Left cardiac atrium (tissue), 4 donors: ENCODE results near the gene CD200. TPM values are rescaled to one million over a fixed set of nuclear protein-coding genes. Genes with fewer than 3 reads are reported as not detected.

Experiments used
- ATAC-seq, 2 donors: fragments of 200-7000 bp; cut with Tn5 transposase; one replicate each; pipeline ENCODE4 v1.9.1; 2020; ENCODE audit warnings: mild to moderate bottlenecking in 2 of 2, moderate library complexity in 2 of 2
- DNase-seq: peaks from one replicate; pipeline ENCODE4 v3.0.0-alpha.2; 2020
- intact Hi-C, 2 donors: fragments of 100-400 bp; cut with DNase I; formaldehyde crosslinking; loops; one replicate each; pipeline versions ENCODE4 v1.14.1 to v1.15.1; 2022 to 2023
- long read RNA-seq: library from polyadenylated mRNA; unstranded; transcript quantifications from one replicate; pipeline ENCODE4 v2.0.0, GENCODE V29; 2021
- total RNA-seq, 2 donors: library from RNA; stranded (reverse); fragmentation: NEBNext Ultra II Directional; extraction: Animal tissue kit (Norgen Biotek cat#: 25700); gene quantifications; one replicate each; pipeline ENCODE4 v1.2.1, GENCODE V29; 2021
- donor health status: DM: no; HTN: yes; CAD: no.
- donor health status: DM: no; HTN: yes; CAD: no; lungs with severe emphysema.
- donor health status: DM: yes; HTN: yes; CAD: no.
- donor health status: Dilated cardiomyopathy.

CD200 gene, protein sequence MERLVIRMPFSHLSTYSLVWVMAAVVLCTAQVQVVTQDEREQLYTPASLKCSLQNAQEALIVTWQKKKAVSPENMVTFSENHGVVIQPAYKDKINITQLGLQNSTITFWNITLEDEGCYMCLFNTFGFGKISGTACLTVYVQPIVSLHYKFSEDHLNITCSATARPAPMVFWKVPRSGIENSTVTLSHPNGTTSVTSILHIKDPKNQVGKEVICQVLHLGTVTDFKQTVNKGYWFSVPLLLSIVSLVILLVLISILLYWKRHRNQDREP
- total RNA-seq, result 1 to 10 TPM; 5.8 to 6.7 TPM
- long read RNA-seq, partial matches to known transcripts, result 0 of 1 reads
- long read RNA-seq, other reads (novel, unspliced or antisense), result 0 of 1 reads

GRCh38 chr3:112333002-112333380 is at the start of gene CD200:
Gene CD200 (plus strand): TSS chr3:112333156. CDS start chr3:112333213, 57 bp downstream.
- peak; percentile 62 for DNase-seq
- intact Hi-C loops, result loop anchor here in 1 of 2 donors (10.0 kb wide), 1 partner anchor 172 kb away; no protein-coding TSS in a partner anchor

DNA sequence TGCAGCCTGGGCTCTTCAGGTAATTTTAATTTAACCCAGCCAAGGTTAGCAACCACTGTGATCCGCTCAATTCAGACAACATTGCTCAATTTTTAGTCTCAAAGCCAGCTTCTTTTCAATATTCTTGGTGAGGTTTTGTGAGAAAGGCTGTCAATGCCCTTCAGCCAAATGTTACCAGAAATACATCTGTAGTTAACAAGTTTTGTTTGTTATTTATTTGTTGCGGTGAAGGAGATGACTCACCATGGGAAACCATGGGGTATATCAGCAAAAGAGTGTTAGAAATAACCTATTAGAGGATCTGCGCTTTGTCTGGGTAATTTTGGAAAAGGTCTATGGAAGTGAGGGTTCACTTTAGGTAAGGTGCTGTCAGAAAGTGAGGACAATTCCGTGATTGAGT is 43.9 kb upstream of the CD200 start:
- DNase-seq, result no peak
- intact Hi-C loops, result no loop called here
- ATAC-seq, result no peak

More at GRCh38 chr3:112333002-112333380, at the start of gene CD200:
- ATAC-seq, result peak; percentile 84 to 85

DNA sequence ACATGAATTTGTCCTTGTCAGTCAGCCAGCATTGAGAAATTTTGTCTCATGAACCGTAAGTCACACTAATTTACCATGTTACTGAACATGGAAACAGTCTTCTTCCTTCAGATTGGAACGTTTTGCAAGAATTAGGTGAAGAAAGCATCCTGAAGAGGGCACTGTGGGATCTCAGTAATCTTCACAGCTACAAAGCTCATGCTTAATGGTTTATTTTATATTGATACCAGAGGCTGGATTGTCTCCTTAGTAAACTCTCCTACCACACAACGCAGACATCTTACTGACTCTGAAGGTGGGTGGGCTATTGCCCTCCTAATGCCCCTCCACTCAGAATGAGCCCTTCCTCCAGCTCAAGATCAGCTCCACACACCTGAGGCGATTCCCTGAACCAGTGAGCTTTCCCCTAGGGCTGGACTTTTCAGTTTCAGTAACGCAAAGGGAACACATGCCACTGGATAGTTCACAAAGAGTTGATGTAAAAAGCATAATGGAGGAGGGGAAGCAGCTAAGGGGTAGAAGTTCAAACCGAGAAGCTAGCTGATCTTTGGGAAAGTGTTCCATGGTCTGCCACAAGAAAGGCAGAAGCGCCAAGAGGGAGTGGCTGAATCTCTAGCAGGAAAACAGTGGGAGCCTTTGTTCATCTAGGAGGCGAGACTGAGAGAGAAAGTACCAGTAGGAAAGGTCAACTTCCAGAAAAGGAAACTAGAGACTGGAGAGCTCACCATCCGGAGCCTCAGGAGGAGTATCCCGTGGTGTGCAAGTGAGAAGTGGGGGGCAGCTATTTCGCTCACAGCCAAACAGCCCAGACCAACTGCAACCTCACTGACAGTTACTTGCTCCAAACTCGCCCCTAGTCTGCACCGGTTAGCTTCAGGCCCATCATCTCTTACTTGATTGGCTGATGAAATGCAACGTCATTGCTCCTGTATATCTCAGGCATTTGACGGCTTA is 39.3 kb upstream of the CD200 start, which contains the start of gene SLC9C1:
SLC9C1 (minus strand) TSS at position 849 of the 954 bp plus-strand sequence. CDS start 7,425 bp downstream, outside the sequence.
- intact Hi-C loops, result loop anchor here in 1 of 2 donors (2.0 to 10.0 kb wide), 2 partner anchors 169 to 227 kb away; no protein-coding TSS in a partner anchor
- ATAC-seq (peak; percentile 89 to 94), DNase-seq (peak; percentile 29)

GRCh38 chr3:112297714-112298113 is 35.2 kb upstream of the CD200 start:
- intact Hi-C loops, result loop anchor here in 1 of 2 donors (10.0 kb wide), 1 partner anchor 173 kb away; no protein-coding TSS in a partner anchor
- ATAC-seq, result no peak
- DNase-seq, result no peak

DNA sequence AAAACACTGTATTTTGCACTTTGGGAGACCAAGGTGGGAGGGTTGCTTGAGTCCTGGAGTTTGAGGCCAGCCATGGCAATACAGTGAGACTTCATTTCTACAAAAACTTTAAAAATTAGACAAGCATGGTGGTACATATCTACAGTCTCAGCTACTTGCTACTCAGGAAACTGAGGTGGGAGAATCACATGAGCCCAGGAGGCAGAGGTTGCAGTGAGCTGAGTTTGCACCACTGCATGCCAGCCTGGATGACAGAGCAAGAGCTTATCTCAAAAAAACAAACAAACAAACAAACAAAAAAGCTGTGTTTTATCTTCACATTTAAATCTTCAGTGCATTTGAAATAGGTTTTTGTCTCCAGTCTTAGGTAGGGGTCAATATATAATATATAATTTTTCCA is 34.2 kb upstream of the CD200 start:
- DNase-seq (no peak), ATAC-seq (no peak)
- intact Hi-C loops, result loop anchor here in 1 of 2 donors (10.0 kb wide), 1 partner anchor 174 kb away; no protein-coding TSS in a partner anchor

DNA sequence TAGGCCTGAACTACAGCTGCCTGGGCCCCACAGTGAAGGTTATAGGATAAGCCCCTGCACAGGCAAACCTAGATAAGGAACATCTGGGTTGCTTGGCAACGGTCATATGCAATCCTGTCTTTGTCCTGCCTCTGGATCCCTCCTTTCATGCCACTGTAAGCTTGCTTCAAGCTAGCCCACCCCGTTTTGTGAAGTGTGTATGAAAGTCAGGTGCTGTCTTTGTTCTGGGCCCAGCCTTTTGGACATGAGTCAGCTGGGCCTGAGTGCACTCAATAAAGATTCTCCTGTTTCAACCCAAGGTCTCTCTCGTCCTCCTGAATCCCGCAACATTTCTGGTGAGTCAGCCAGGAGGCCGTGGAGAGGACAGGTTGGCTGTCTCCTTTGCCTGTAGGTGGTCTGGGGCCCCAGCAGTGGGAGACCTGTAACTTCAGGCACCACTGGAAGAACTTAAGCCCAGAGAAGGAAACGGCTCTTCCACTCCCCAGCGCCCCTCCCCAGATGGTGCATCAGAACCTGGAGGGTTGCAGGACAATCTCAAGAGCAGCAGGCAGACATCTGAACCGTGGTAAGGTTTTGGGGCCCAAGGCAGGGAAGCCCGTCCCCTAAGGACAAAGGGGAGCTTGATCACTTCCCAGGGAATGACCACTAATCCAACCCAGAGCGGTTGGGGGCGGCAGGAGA is 30.7 kb upstream of the CD200 start:
- no peak for ATAC-seq
- intact Hi-C loops, result no loop called here
- DNase-seq, result no peak

- no peak for DNase-seq
- intact Hi-C loops, result no loop called here
- ATAC-seq, result peak; percentile 34 to 47
Measured at GRCh38 chr3:112302881-112303763, 29.8 kb upstream of the CD200 start.

DNA sequence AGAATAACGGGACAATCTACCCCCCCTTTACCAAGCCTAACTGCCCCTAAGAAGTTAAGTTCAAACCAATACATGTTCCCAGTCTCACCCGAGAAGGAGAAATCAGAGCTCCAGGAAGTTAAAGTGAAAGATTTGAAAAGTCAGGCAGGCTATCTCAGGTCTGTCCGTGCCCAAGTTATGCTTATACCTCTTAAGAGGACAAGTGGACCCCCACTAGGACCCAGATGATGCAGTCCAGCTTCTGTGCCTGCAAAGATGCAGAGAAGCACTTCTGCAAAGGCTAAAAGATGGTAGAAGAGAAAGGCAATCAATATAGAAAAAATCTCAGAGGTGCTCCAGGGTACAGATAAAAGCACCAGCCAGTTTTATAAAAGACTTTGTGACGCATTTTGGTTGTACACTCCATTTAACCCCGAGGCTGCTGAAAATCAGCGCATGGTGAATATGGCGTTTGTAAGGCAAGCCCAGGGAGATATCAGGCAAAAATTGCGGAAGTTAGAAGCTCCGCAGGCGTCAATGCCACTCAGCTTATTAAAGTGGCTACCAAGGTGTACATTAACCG is 29.1 kb upstream of the CD200 start:
- intact Hi-C loops, result no loop called here
- ATAC-seq (peak; percentile 54 to 62), DNase-seq (no peak)

- DNase-seq (no peak), ATAC-seq (peak in 1 of 2 donors; percentile 38)
Measured at GRCh38 chr3:112304611-112305010, 28.3 kb upstream of the CD200 start.

DNA sequence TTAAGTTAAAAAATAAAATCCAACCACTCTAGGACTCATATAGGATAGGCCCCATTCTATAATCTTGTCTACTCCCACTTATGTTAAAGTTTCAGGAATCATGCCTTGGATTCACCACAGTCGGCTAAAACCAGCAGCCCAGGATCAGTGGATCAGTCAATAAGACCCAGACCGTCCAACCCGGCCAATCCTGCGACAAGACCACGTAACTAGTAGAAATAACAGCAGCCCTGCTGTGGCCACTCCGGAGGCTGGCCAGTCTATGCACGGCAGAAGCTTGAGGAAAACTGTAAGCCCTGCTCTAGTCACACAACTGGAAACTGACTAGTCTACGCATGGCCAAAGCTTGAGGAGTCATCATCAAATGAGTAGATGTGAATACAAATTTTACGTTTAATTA is 26.1 kb upstream of the CD200 start:
- DNase-seq (no peak), ATAC-seq (no peak)
- intact Hi-C loops, result no loop called here

More at GRCh38 chr3:112304611-112305010, 28.3 kb upstream of the CD200 start:
- intact Hi-C loops, result no loop called here

DNA sequence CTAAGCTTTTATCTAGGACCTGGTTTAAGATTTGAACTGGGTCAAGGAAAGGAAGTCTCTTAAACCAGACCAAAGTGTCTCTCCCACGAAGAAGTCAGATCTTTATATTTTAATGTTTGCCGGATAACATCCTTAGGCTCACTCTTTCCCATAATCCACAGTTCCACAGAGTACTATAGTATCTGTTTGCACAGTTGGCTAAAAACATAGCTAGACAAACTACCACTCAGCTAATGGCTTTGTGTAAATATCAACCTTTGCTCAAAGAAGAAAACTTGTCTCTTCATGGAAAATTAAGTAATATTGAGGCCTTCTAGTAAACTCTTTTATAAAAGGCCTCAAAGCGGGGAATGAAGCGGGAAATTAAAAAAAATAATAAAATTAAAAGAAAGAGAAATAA is 25.4 kb upstream of the CD200 start:
- ATAC-seq, result no peak
- DNase-seq, result no peak
- intact Hi-C loops, result no loop called here

DNA sequence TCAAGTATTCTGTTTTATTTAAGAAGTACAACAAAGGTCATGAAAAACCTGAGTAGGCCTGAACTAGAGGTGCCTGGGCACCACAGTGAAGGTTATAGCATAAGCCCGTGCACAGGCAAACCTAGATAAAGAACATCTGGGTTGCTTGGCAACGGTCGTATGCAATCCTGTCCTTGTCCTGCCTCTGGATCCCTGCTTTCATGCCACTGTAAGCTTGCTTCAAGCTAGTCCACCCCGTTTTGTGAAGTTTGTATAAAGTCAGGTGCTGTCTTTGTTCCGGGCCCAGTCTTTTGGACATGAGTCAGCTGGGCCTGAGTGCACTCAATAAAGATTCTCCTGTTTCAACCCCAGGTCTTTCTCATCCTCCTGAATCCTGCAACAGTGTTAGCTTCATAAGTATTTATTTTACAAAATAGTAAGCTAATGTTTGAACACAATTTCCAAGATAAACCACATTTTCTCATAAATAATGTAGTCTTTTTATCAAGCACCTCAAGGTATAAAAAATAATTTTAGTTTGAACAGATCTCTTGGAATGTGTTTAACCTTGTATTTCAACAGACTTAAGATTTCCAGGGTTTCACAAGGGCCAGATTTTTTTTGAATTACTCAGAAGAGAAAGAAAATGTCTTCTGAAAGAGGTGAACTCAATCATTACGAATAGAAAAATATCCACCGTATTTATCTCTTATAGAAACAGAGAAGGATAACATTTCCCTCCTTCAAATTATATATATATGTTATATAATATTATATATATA is 24.6 kb upstream of the CD200 start:
- peak in 1 of 2 donors; percentile 60 for ATAC-seq
- intact Hi-C loops, result no loop called here
- DNase-seq, result no peak

- ATAC-seq (no peak), DNase-seq (no peak)
- intact Hi-C loops, result no loop called here
Measured at GRCh38 chr3:112314649-112315048, 18.3 kb upstream of the CD200 start.

GRCh38 chr3:112315791-112316190 is 17.2 kb upstream of the CD200 start:
- ATAC-seq (no peak), DNase-seq (no peak)
- intact Hi-C loops, result no loop called here

DNA sequence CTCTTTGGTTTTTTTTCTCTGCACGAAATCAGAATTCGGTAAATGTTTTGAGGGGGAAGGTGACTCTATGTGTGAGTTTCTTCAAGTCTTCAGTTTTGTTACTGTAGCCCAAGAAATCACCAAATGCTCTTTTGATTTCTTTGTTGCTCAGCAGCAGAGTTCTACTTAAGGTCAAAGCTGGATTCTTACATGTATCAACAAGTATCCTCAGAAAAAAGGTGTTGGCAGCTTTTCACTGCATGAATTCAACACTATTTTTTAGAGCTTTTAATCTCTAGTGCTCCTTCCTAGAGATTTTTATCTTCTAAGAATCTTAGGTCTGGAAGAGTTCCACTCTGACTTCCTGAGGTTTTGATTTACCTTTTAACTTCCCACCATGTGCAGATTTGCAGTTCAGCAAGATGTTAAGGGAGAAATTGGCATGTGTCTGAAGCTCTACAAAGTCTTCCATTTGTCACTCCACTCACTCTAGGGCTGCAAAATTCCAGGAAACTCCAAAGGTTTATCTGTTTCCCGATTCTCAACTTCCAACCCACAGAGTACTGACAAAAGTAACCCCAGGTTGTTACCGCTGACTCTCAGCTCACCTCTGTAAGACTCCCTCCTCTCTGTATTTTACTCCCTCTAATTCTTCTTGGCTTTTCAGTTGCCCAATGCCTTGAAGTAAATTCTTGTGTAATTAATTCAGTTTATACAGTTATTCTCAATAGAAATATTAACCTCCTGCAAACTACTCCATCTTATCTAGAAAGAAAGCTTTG is 13.3 kb upstream of the CD200 start:
- DNase-seq (no peak), ATAC-seq (peak in 1 of 2 donors; percentile 79)
- intact Hi-C loops, result loop anchor here in 1 of 2 donors (10.0 kb wide), 1 partner anchor 205 kb away; no protein-coding TSS in a partner anchor

DNA sequence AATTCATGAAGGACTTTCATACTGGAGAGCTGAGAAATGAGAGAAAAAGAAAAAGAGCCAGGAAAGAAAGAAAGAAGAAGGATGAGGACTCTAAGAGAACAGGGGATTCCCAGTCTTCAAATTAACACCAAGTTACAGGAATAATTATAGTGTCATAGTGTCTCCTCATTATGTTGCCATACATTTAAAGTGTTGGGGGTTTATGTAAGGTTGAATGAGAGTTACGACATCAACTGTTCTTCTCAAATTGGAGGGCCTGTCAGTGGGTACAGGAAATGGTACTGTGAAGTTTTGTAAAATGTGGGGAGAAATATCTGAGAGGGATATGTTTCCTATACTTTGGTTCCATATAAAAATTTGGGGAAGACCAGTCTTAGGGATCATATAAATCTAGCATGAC is 12.3 kb upstream of the CD200 start:
- intact Hi-C loops, result loop anchor here in 1 of 2 donors (10.0 kb wide), 1 partner anchor 204 kb away; no protein-coding TSS in a partner anchor
- ATAC-seq (no peak), DNase-seq (no peak)
